Right renal pelvis (tissue), 4 donors: ENCODE data around the gene FAM47E. TPM values are rescaled to one million over a fixed set of nuclear protein-coding genes. Genes with fewer than 3 reads are reported as not detected.

Source experiments
- DNase-seq, 4 donors: peaks; one replicate each; pipeline ENCODE4 v3.0.0-alpha.2; 2013; ENCODE audit warnings: low read depth in 4 of 4, low spot score in 3 of 4, missing footprints in 1 of 4
- polyA plus RNA-seq, 4 donors: library from polyadenylated mRNA; unstranded; fragments of 120-200 nt; gene quantifications; one replicate each; pipeline ENCODE4 v1.2.1, GENCODE V29; 2013; ENCODE audit not compliant: insufficient read length in 4 of 4

The FAM47E gene
- polyA plus RNA-seq, 4 donors: 6.1 to 9.6 (median 8.2) TPM

GRCh38 chr4:76296286-76296820, 44.8 kb downstream of the FAM47E start:
- DNase-seq: no peak

- no peak for DNase-seq
These were observed 46.7 kb downstream of the FAM47E start for GRCh38 chr4:76298227-76298626.

- DNase-seq: no peak
These were observed 48.5 kb downstream of the FAM47E start for GRCh38 chr4:76300012-76300411.

- DNase-seq: peak in 1 of 4 donors; percentile 5
These were observed 49.7 kb downstream of the FAM47E start for GRCh38 chr4:76301068-76301774.

- no peak for DNase-seq
These were observed 50.2 kb downstream of the FAM47E start for GRCh38 chr4:76301775-76302162.

- DNase-seq: no peak
These were observed 51.4 kb downstream of the FAM47E start for GRCh38 chr4:76302826-76303438.

- no peak for DNase-seq
These were observed 53.6 kb downstream of the FAM47E start for GRCh38 chr4:76305033-76305687.

- DNase-seq: peak; percentile 44 to 57 (median 47)
These were observed 54.7 kb downstream of the FAM47E start, which contains the start of gene STBD1 for GRCh38 chr4:76305971-76306881. Gene STBD1, plus strand, starts transcription at chr4:76306733. Its CDS starts 37 bp downstream, at chr4:76306770.

- peak in 1 of 4 donors; percentile 25 for DNase-seq
These were observed 55.5 kb downstream of the FAM47E start for GRCh38 chr4:76306882-76307659.

GRCh38 chr4:76307660-76308014, 56.1 kb downstream of the FAM47E start:
- no peak for DNase-seq

- DNase-seq: no peak
These were observed 57.0 kb downstream of the FAM47E start for GRCh38 chr4:76308548-76308947.

- DNase-seq: no peak
These were observed 58.5 kb downstream of the FAM47E start for GRCh38 chr4:76309939-76310550.

- DNase-seq: no peak
These were observed 59.2 kb downstream of the FAM47E start for GRCh38 chr4:76310683-76311082.

GRCh38 chr4:76311896-76312331, 60.4 kb downstream of the FAM47E start:
- DNase-seq: no peak

GRCh38 chr4:76312457-76312856, 60.9 kb downstream of the FAM47E start:
- no peak for DNase-seq

GRCh38 chr4:76313547-76313946, 62.0 kb downstream of the FAM47E start:
- DNase-seq: no peak

- no peak for DNase-seq
These were observed 63.9 kb downstream of the FAM47E start for GRCh38 chr4:76315267-76315918.

- no peak for DNase-seq
These were observed 64.6 kb downstream of the FAM47E start for GRCh38 chr4:76316131-76316530.

- no peak for DNase-seq
These were observed 70.7 kb downstream of the FAM47E start for GRCh38 chr4:76322236-76322635.
